ENCODE measurements around the gene PDGFRB. TPM values are rescaled to one million over a fixed set of nuclear protein-coding genes. Genes with fewer than 3 reads are reported as not detected.
A peak's percentile ranks its signal among the peaks of the same experiment; 100 is the strongest.

PDGFRB gene
- total and polyA plus RNA-seq, 9 donors, result 102 to 302 (median 207) TPM

DNA sequence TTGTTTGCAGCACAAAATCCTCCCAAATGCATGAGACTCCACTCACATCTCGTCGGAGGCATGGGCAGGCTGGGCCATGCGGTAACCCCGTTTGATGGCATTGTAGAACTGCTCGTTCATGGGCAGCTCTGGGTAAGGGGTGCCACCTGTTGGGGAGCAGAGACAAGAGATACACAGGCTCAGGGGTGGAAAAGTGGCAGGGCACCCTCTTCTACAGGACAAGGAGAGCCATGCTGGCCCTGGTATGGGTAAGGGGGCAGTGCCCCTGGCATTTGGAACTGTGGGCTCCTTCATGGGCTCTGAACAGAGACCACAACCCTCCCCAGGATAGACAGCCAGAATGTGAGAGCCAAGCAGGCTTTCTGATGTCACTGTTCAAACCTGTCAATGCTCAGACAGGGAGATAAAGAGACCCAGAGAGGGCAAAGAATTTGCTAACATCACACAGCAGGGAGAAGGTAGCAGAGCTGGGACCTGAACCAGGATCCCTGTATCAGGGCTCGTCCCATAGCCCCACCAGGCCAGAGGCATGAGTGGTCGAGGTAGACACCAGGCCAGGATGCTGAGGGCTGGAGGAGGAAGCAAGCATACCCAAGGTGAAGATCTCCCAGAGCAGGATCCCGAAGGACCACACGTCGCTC is 36.1 kb downstream of the PDGFRB start:
- no peak overlapping the region for H3K4me3 ChIP-seq
- TF ChIP-seq, protein P1, sequence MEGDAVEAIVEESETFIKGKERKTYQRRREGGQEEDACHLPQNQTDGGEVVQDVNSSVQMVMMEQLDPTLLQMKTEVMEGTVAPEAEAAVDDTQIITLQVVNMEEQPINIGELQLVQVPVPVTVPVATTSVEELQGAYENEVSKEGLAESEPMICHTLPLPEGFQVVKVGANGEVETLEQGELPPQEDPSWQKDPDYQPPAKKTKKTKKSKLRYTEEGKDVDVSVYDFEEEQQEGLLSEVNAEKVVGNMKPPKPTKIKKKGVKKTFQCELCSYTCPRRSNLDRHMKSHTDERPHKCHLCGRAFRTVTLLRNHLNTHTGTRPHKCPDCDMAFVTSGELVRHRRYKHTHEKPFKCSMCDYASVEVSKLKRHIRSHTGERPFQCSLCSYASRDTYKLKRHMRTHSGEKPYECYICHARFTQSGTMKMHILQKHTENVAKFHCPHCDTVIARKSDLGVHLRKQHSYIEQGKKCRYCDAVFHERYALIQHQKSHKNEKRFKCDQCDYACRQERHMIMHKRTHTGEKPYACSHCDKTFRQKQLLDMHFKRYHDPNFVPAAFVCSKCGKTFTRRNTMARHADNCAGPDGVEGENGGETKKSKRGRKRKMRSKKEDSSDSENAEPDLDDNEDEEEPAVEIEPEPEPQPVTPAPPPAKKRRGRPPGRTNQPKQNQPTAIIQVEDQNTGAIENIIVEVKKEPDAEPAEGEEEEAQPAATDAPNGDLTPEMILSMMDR (IDR thresholded peaks at IDR 0.05), result no peak
- no peak for TF ChIP-seq EP300 (IDR thresholded peaks at IDR 0.05)
- no peak for TF ChIP-seq POLR2A (IDR thresholded peaks at IDR 0.05)
- 79 to 84% (median 79%) methylated on average over 10 of the region's 10 CpGs for WGBS, 3 donors
- H3K4me1 ChIP-seq (ENCODE audit: insufficient read depth), result no peaks in the 10 kb centered on the region
- DNase-seq, result peak in 2 of 5 donors; percentile 9 to 14
- H3K36me3 ChIP-seq, result peaks cover 3% of the 10 kb centered on the region
- no peaks in the 10 kb centered on the region for H3K9me3 ChIP-seq
- intact Hi-C loops (cut with DNase I), result no loop called here
- no peaks in the 10 kb centered on the region for H3K27me3 ChIP-seq
- no peak overlapping the region for H3K27ac ChIP-seq

DNA sequence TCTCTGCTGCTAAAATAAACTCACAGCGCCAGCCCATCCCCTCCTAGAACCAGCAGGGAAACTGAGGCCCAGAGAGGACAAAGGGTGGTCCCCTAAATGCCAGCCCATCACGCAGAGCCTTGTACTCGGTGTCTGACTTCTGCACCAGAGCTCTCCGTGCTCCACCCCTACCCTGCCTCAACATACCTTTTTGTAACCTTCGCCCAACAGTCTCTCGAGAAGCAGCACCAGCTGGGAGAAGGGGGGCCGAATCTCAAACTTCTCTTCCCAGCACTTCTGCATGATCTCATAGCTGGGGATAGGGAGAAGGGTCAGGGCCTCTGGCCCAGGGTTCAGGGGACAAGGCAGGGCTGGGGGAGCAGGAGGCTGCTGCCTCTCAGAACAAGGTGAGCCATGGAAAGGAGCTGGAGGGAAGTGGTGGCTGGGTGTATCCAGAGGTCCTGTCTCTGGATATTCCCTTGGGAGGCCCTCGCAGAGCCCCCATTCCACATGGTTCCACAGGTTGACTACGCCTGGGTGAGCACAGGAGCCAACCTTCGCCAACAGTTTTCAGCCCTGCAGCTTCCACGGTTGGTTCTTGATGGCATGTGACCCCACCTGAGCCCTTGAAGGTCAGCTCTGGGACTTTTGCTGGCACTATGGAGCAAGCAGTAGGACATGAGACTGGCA is 37.0 kb downstream of the PDGFRB start:
- peak in 1 of 5 donors; percentile 9 for DNase-seq
- 87 to 88% (median 87%) methylated on average over 11 of the region's 11 CpGs for WGBS, 3 donors
- Histone ChIP-seq H3K4me1 (ENCODE audit: insufficient read depth) (no peaks in the 10 kb centered on the region), H3K9me3 (no peaks in the 10 kb centered on the region), H3K27me3 (no peaks in the 10 kb centered on the region), H3K4me3 (no peak overlapping the region), H3K27ac (no peak overlapping the region), H3K36me3 (peaks cover 3% of the 10 kb centered on the region)
- TF ChIP-seq POLR2A (IDR thresholded peaks at IDR 0.05) (no peak), EP300 (IDR thresholded peaks at IDR 0.05) (no peak)
- TF ChIP-seq, protein P1 (IDR thresholded peaks at IDR 0.05), result no peak
- intact Hi-C loops (cut with DNase I), result no loop called here

GRCh38 chr5:150117945-150118560 is 37.6 kb downstream of the PDGFRB start:
- Histone ChIP-seq H3K27me3 (no peaks in the 10 kb centered on the region), H3K4me3 (no peak overlapping the region), H3K36me3 (peaks cover 3% of the 10 kb centered on the region), H3K4me1 (ENCODE audit: insufficient read depth) (no peaks in the 10 kb centered on the region), H3K9me3 (no peaks in the 10 kb centered on the region), H3K27ac (no peak overlapping the region)
- 70 to 75% (median 74%) methylated on average over 9 of the region's 9 CpGs for WGBS, 3 donors
- TF ChIP-seq, protein P1 (IDR thresholded peaks at IDR 0.05), result no peak
- TF ChIP-seq POLR2A (IDR thresholded peaks at IDR 0.05) (no peak), EP300 (IDR thresholded peaks at IDR 0.05) (no peak)
- intact Hi-C loops (cut with DNase I), result no loop called here
- no peak for DNase-seq

DNA sequence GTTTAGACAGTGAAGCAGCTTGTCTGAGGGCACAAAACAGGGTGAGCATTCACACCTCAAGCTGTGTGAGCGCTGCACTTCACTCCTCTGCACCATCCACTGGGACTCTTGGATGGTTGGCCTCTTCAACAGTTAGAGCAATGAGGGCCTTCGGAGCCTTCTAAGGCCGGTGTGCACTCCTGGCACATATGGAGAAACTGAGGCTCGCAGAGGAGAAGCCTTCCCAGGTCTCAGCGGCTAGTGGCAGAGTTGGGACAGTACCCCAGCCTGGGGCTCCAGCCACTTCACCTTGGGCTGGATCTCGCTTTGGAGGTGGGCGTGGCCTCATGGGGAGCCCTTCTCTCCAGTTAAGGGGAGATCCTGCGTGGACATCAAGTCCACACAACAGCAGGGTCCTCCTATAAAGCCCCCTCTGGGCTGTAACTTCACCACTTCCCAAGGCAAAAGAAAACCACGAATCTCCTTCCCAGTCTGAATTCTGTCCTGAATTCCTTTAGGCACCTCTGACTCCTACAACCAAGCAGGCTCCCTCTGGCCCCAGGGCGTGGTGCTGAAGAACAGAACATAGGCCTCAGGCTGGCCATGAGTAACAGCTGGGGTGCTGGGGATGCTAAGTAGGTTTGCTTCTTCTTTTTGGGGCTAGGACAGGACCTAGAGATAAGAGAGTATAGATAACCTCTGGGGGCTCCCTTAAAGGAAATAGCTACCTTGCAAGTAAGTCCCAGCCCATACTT is 38.8 kb downstream of the PDGFRB start:
- Histone ChIP-seq H3K36me3 (peaks cover 3% of the 10 kb centered on the region), H3K9me3 (no peaks in the 10 kb centered on the region), H3K4me1 (ENCODE audit: insufficient read depth) (peaks cover 4% of the 10 kb centered on the region), H3K27me3 (no peaks in the 10 kb centered on the region), H3K4me3 (no peak overlapping the region), H3K27ac (no peak overlapping the region)
- DNase-seq, result peak in 1 of 5 donors; percentile 8
- intact Hi-C loops (cut with DNase I), result no loop called here
- TF ChIP-seq, protein P1 (IDR thresholded peaks at IDR 0.05), result no peak
- TF ChIP-seq POLR2A (IDR thresholded peaks at IDR 0.05) (no peak), EP300 (IDR thresholded peaks at IDR 0.05) (no peak)
- 82 to 85% (median 84%) methylated on average over 10 of the region's 10 CpGs for WGBS, 3 donors

Measured in ovary (tissue), 9 donors.